C4-2B (cell line): ENCODE data around the gene ITPKC.

Source experiments
- ZFX ChIP-seq: fragments of 450-650 bp; IDR thresholded peaks from 2 replicates; pipeline ENCODE4 v1.6.1; 2017
- TF ChIP-seq, protein P1 (sequence below): fragments of 450-650 bp; conservative IDR thresholded peaks from 2 replicates; pipeline ENCODE4 v1.5.1; 2017; ENCODE audit warnings: mild to moderate bottlenecking

- TF ChIP-seq, protein P1, sequence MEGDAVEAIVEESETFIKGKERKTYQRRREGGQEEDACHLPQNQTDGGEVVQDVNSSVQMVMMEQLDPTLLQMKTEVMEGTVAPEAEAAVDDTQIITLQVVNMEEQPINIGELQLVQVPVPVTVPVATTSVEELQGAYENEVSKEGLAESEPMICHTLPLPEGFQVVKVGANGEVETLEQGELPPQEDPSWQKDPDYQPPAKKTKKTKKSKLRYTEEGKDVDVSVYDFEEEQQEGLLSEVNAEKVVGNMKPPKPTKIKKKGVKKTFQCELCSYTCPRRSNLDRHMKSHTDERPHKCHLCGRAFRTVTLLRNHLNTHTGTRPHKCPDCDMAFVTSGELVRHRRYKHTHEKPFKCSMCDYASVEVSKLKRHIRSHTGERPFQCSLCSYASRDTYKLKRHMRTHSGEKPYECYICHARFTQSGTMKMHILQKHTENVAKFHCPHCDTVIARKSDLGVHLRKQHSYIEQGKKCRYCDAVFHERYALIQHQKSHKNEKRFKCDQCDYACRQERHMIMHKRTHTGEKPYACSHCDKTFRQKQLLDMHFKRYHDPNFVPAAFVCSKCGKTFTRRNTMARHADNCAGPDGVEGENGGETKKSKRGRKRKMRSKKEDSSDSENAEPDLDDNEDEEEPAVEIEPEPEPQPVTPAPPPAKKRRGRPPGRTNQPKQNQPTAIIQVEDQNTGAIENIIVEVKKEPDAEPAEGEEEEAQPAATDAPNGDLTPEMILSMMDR: no peak
- no peak for TF ChIP-seq ZFX
Observed at GRCh38 chr19:40778706-40779284, 61.9 kb downstream of the ITPKC start.
